ENCODE data around the gene PSMA5. TPM values are rescaled to one million over a fixed set of nuclear protein-coding genes. Genes with fewer than 3 reads are reported as not detected.

The PSMA5 gene
- polyA plus RNA-seq, 2 of the 4 experiments (the other 2 are of a cell fraction) = 93.7 to 140 TPM

DNA sequence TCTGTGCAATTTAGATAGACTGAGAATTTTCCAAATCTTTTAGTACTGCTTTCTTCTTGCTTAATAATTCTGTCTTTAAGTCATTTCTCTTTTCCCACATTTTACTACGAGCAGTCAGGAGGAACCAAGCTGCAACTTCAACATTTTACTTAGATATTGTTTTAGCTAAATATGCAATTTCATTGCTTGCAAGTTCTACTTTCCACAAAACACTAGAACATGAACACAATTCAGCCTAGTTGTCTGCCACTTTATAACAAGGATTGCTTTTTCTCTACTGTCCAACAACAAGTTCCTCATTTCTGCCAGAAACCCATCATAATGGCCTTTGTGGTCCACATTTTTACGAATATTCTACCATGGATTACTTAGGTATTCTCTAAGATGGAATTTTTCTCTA, 65.2 kb downstream of the PSMA5 start:
- H3K9me3 ChIP-seq = no peaks in the 10 kb centered on the region
- ChIA-PET CTCF (interaction anchor here (1.4 to 1.7 kb wide), 2 partner anchors 97 to 171 kb away, joined by 3 to 7 read pairs; no protein-coding TSS in a partner anchor), POLR2A (no interaction called here)
- H3K4me2 ChIP-seq = no peak overlapping the region
- FAIRE-seq = no peak
- TF ChIP-seq CBX2 (IDR thresholded peaks at IDR 0.05; ENCODE audit: borderline replicate concordance, low read depth) (no peak), RCOR1 (IDR thresholded peaks at IDR 0.05; ENCODE audit: low read depth, low read length) (no peak), HMGXB4 (CRISPR knock-in tag; IDR thresholded peaks at IDR 0.05; ENCODE audit: borderline replicate concordance) (no peak), POLR2A (IDR thresholded peaks at IDR 0.05; ENCODE audit: low read length) (no peak), HOXB13 (CRISPR knock-in tag; IDR thresholded peaks at IDR 0.05; ENCODE audit: low read depth) (no peak), CHD2 (IDR thresholded peaks at IDR 0.05; ENCODE audit: low read length, partially characterized antibody) (no peak), JUN (IDR thresholded peaks at IDR 0.05) (no peak), SREBF2 (IDR thresholded peaks at IDR 0.05) (no peak), TP53 (CRISPR knock-in tag; IDR thresholded peaks at IDR 0.05) (no peak), HDAC2 (IDR thresholded peaks at IDR 0.05) (no peak), MYC (IDR thresholded peaks at IDR 0.05; ENCODE audit: borderline replicate concordance, low read length) (no peak), MAFK (IDR thresholded peaks at IDR 0.05; ENCODE audit: partially characterized antibody) (no peak), KDM1A (IDR thresholded peaks at IDR 0.05; ENCODE audit: low read depth) (no peak), PHF8 (IDR thresholded peaks at IDR 0.05; ENCODE audit: borderline replicate concordance, low read depth) (no peak)
- TF ChIP-seq, protein P1, sequence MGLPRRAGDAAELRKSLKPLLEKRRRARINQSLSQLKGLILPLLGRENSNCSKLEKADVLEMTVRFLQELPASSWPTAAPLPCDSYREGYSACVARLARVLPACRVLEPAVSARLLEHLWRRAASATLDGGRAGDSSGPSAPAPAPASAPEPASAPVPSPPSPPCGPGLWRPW (IDR thresholded peaks at IDR 0.05) = no peak
- TF ChIP-seq, protein P2, sequence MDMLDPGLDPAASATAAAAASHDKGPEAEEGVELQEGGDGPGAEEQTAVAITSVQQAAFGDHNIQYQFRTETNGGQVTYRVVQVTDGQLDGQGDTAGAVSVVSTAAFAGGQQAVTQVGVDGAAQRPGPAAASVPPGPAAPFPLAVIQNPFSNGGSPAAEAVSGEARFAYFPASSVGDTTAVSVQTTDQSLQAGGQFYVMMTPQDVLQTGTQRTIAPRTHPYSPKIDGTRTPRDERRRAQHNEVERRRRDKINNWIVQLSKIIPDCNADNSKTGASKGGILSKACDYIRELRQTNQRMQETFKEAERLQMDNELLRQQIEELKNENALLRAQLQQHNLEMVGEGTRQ (IDR thresholded peaks at IDR 0.05) = no peak
- ATAC-seq = no peak
- no peak overlapping the region for H3K4me3 ChIP-seq
- WGBS (ENCODE audit: missing lambda C conversion rate) = 89% methylated on average over 2 of the region's 2 CpGs
- no peak for DNase-seq (ENCODE audit: low read depth in 1 of 2, low spot score in 1 of 2)
- H3K27ac ChIP-seq = no peak overlapping the region
- peaks cover 9% of the 10 kb centered on the region; the same call in 1 of the 3 replicates for H3K4me1 ChIP-seq

DNA sequence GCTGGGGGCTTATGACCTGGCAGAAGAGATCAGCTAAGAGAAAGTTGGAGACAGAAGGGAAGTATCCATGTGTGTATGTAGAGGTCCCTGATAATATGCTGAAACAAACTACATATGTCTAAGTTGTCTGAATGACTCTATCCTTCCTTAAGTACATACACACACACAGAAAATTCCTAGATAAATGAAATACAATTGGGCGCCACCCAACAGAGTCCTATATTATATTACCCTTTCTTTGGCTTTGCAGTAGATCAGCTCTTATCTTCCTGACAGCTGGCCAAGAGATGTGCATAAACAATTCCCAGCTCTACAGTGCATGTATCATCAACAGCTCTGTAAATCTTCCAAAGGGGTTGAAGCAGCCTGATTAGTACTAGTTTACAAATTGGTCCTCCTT, 68.6 kb downstream of the PSMA5 start:
- ATAC-seq = no peak
- TF ChIP-seq FOXS1 (CRISPR knock-in tag; IDR thresholded peaks at IDR 0.05) = no peak
- no peak for TF ChIP-seq SREBF2 (IDR thresholded peaks at IDR 0.05)
- no peak for TF ChIP-seq PHF8 (IDR thresholded peaks at IDR 0.05; ENCODE audit: borderline replicate concordance, low read depth)
- TF ChIP-seq RAD21 (conservative IDR thresholded peaks at IDR 0.05 in 1 of 2, IDR thresholded peaks at IDR 0.05 in 1 of 2) = no peak
- TF ChIP-seq HMGXB4 (CRISPR knock-in tag; IDR thresholded peaks at IDR 0.05; ENCODE audit: borderline replicate concordance) = no peak
- no peak for TF ChIP-seq JUN (IDR thresholded peaks at IDR 0.05)
- no peak for TF ChIP-seq HOXA7 (CRISPR knock-in tag; IDR thresholded peaks at IDR 0.05)
- H3K27ac ChIP-seq = no peak overlapping the region
- H3K4me3 ChIP-seq = no peak overlapping the region
- no peak for DNase-seq (ENCODE audit: low read depth in 1 of 2, low spot score in 1 of 2)
- CTCF ChIA-PET = interaction anchor here (1.3 kb wide), 1 partner anchor 40 kb away, joined by 3 read pairs; the partner anchor contains the start of gene SORT1
- no peak overlapping the region for H3K4me2 ChIP-seq
- no peak for FAIRE-seq
- no peaks in the 10 kb centered on the region for H3K9me3 ChIP-seq
- 96% methylated on average over 1 of the region's 1 CpG for WGBS (ENCODE audit: missing lambda C conversion rate)
- H3K4me1 ChIP-seq = peaks cover 9% of the 10 kb centered on the region; the same call in 1 of the 3 replicates
- POLR2A ChIA-PET = no interaction called here
